ENCODE results near the gene CCDC15.

GRCh38 chr11:125064070-125064469, 110.1 kb downstream of the CCDC15 start:
- no peak for TF ChIP-seq CTCF (IDR thresholded peaks at IDR 0.05)
- TF ChIP-seq POLR2A (IDR thresholded peaks at IDR 0.05) = no peak

Data from body of pancreas (tissue), 4 donors.